Activated CD8-positive, alpha-beta memory T cell treated with anti-CD3 and anti-CD28 coated beads, Interleukin-2, amount 50 U/mL, for 24 hours (primary cell): ENCODE measurements around the gene PROKR2.

Experiments
- DNase-seq: peaks from one replicate; pipeline ENCODE4 v3.0.0-alpha.2; 2020; ENCODE audit errors: extremely low read depth

PROKR2 gene

GRCh38 chr20:5282561-5282960, 34.2 kb downstream of the PROKR2 start:
- no peak for DNase-seq

GRCh38 chr20:5279661-5280060, 37.1 kb downstream of the PROKR2 start:
- no peak for DNase-seq

GRCh38 chr20:5272268-5272667, 44.5 kb downstream of the PROKR2 start:
- DNase-seq = no peak

GRCh38 chr20:5270603-5271002, 46.2 kb downstream of the PROKR2 start:
- DNase-seq = no peak

- no peak for DNase-seq
Measured at GRCh38 chr20:5268449-5268848, 48.3 kb downstream of the PROKR2 start.

- no peak for DNase-seq
Measured at GRCh38 chr20:5267092-5267491, 49.7 kb downstream of the PROKR2 start.
